EH (cell line): ENCODE measurements around the gene ANKRD9.

ENCODE experiments used
- DNase-seq: peaks from one replicate; pipeline ENCODE4 v3.0.0-alpha.2; 2015; ENCODE audit warnings: low read depth

ANKRD9 gene

GRCh38 chr14:102473559-102473958, 36.0 kb downstream of the ANKRD9 start:
- no peak for DNase-seq

- no peak for DNase-seq
Measured at GRCh38 chr14:102472791-102473150, 36.8 kb downstream of the ANKRD9 start.

GRCh38 chr14:102471921-102472790, 37.4 kb downstream of the ANKRD9 start:
- no peak for DNase-seq

GRCh38 chr14:102469261-102469660, 40.3 kb downstream of the ANKRD9 start:
- DNase-seq, result no peak

- DNase-seq, result no peak
Measured at GRCh38 chr14:102464846-102465341, 44.7 kb downstream of the ANKRD9 start.

GRCh38 chr14:102464006-102464405, 45.6 kb downstream of the ANKRD9 start:
- DNase-seq, result no peak

GRCh38 chr14:102462391-102462790, 47.2 kb downstream of the ANKRD9 start:
- DNase-seq, result no peak

- DNase-seq, result no peak
Measured at GRCh38 chr14:102461490-102462338, 47.9 kb downstream of the ANKRD9 start.

GRCh38 chr14:102457509-102457908, 52.1 kb downstream of the ANKRD9 start:
- DNase-seq, result no peak

GRCh38 chr14:102454711-102455110, 54.9 kb downstream of the ANKRD9 start:
- no peak for DNase-seq

GRCh38 chr14:102452302-102452701, 57.3 kb downstream of the ANKRD9 start:
- DNase-seq, result no peak
